Astrocyte (in vitro differentiated cells and primary cell): Measurements from ENCODE around the gene SLC12A4. TPM values are rescaled to one million over a fixed set of nuclear protein-coding genes. Genes with fewer than 3 reads are reported as not detected.

Experiments used
- DNase-seq: peaks from one replicate; pipeline ENCODE4 v3.0.0-alpha.2; 2010; ENCODE audit warnings: low read depth
- FAIRE-seq: peaks from 2 replicates; lab custom pipeline; 2011; peaks lifted over from hg19 to GRCh38; lab: Jason Lieb, UNC
- H2AFZ ChIP-seq: 2 replicates; pipeline ENCODE4 v1.6.0; 2012; ENCODE audit warnings: low read depth, low read length, inconsistent platforms
- H3K27ac ChIP-seq: 2 replicates; pipeline ENCODE4 v1.5.1; 2011; ENCODE audit warnings: low read depth, low read length, inconsistent platforms
- H3K27me3 ChIP-seq: 2 replicates; pipeline ENCODE4 v1.6.0; 2011; ENCODE audit warnings: low read length, inconsistent platforms; ENCODE audit not compliant: insufficient read depth
- H3K36me3 ChIP-seq: 2 replicates; pipeline ENCODE4 v1.5.1; 2011; ENCODE audit warnings: low read length, inconsistent platforms; ENCODE audit not compliant: insufficient read depth
- H3K4me1 ChIP-seq: 2 replicates; pipeline ENCODE4 v1.5.1; 2011; ENCODE audit warnings: low read length, inconsistent platforms; ENCODE audit not compliant: insufficient read depth
- H3K4me2 ChIP-seq: 2 replicates; pipeline ENCODE4 v1.6.0; 2012; ENCODE audit warnings: low read length, inconsistent platforms
- H3K4me3 ChIP-seq: 2 replicates; pipeline ENCODE4 v1.5.1; 2011; ENCODE audit warnings: low read depth, mild to moderate bottlenecking, low read length, inconsistent platforms; ENCODE audit not compliant: insufficient read depth
- H3K79me2 ChIP-seq: 2 replicates; pipeline ENCODE4 v1.6.0; 2012; ENCODE audit warnings: mild to moderate bottlenecking, low read length, inconsistent platforms; ENCODE audit not compliant: insufficient read depth
- H3K9ac ChIP-seq: 2 replicates; pipeline ENCODE4 v1.6.0; 2012; ENCODE audit warnings: mild to moderate bottlenecking, low read length, inconsistent platforms
- H3K9me3 ChIP-seq: 2 replicates; pipeline ENCODE4 v1.5.1; 2012; ENCODE audit warnings: low read depth, mild to moderate bottlenecking, low read length, inconsistent platforms; ENCODE audit not compliant: insufficient read depth
- H4K20me1 ChIP-seq: 2 replicates; pipeline ENCODE4 v1.6.0; 2012; ENCODE audit warnings: low read length, inconsistent platforms; ENCODE audit not compliant: insufficient read depth
- H3K27ac Mint-ChIP-seq: one replicate; pipeline ENCODE4 v1.8.0; 2021; ENCODE audit warnings: mild to moderate bottlenecking, mixed read lengths; ENCODE audit not compliant: unreplicated experiment
- H3K27me3 Mint-ChIP-seq: one replicate; pipeline ENCODE4 v1.8.0; 2021; ENCODE audit warnings: low read depth, mixed read lengths; ENCODE audit not compliant: unreplicated experiment
- H3K36me3 Mint-ChIP-seq: one replicate; pipeline ENCODE4 v1.8.0; 2021; ENCODE audit warnings: low read depth, mixed read lengths; ENCODE audit not compliant: unreplicated experiment
- H3K4me1 Mint-ChIP-seq: one replicate; pipeline ENCODE4 v1.8.0; 2021; ENCODE audit warnings: low read depth, mixed read lengths; ENCODE audit not compliant: unreplicated experiment
- H3K4me3 Mint-ChIP-seq: one replicate; pipeline ENCODE4 v1.8.0; 2021; ENCODE audit warnings: mild to moderate bottlenecking, moderate library complexity, mixed read lengths; ENCODE audit not compliant: unreplicated experiment
- H3K9me3 Mint-ChIP-seq: one replicate; pipeline ENCODE4 v1.8.0; 2021; ENCODE audit warnings: mild to moderate bottlenecking, mixed read lengths; ENCODE audit not compliant: unreplicated experiment
- CTCF ChIP-seq: IDR thresholded peaks from 2 replicates; pipeline ENCODE4 v1.5.1; 2011; ENCODE audit warnings: low read depth, mild to moderate bottlenecking, inconsistent platforms, low read length, moderate library complexity; ENCODE audit not compliant: insufficient read depth
- EZH2 ChIP-seq: IDR thresholded peaks from 2 replicates; pipeline ENCODE4 v1.6.1; 2012; ENCODE audit warnings: mild to moderate bottlenecking, low read length, inconsistent platforms; ENCODE audit not compliant: insufficient read depth
- total RNA-seq: library from RNA; stranded (reverse); gene quantifications from 2 replicates; pipeline ENCODE4 v1.2.1, GENCODE V29; 2021

The SLC12A4 gene
- total RNA-seq, 1 donor from 2014 or later: 118 TPM

GRCh38 chr16:67936124-67936879, 32.1 kb downstream of the SLC12A4 start, which contains the start of gene PSMB10:
Gene PSMB10, minus strand, starts transcription at chr16:67936850. Its CDS starts 101 bp downstream, at chr16:67936749.
- no peaks in the 10 kb centered on the region for H3K27me3 ChIP-seq
- H3K9me3 ChIP-seq: no peaks in the 10 kb centered on the region
- H3K4me2 ChIP-seq: peak within 1 kb of the TSS; percentile 94
- FAIRE-seq (no peak), DNase-seq (peak; percentile 52)
- peaks cover 11% of the 10 kb centered on the region for H3K36me3 Mint-ChIP-seq
- H4K20me1 ChIP-seq: peaks cover 21% of the 10 kb centered on the region
- peaks cover 15% of the 10 kb centered on the region for H3K4me1 Mint-ChIP-seq
- no peak for TF ChIP-seq CTCF
- no peak for TF ChIP-seq EZH2
- H3K4me1 ChIP-seq: peaks cover 22% of the 10 kb centered on the region
- peak within 1 kb of the TSS; percentile 93 for H3K9ac ChIP-seq
- H3K4me3 Mint-ChIP-seq: peak within 1 kb of the TSS; percentile 99
- peak within 1 kb of the TSS; percentile 87 for H3K4me3 ChIP-seq
- peak within 1 kb of the TSS; percentile 74 for H3K27ac ChIP-seq
- H3K27ac Mint-ChIP-seq: peak within 1 kb of the TSS; percentile 99
- H3K27me3 Mint-ChIP-seq: no peaks in the 10 kb centered on the region
- peaks cover 13% of the 10 kb centered on the region for H3K79me2 ChIP-seq
- peaks cover 17% of the 10 kb centered on the region for H3K36me3 ChIP-seq
- peak within 1 kb of the TSS; percentile 60 for H2AFZ ChIP-seq
- H3K9me3 Mint-ChIP-seq: no peaks in the 10 kb centered on the region

- Histone ChIP-seq H3K9ac (peak overlapping the region; percentile 93), H3K4me1 (peaks cover 22% of the 10 kb centered on the region), H3K4me3 (peak overlapping the region; percentile 87), H3K36me3 (peaks cover 10% of the 10 kb centered on the region), H3K79me2 (peaks cover 13% of the 10 kb centered on the region), H3K27ac (peak overlapping the region; percentile 74), H2AFZ (peak overlapping the region; percentile 64), H3K27me3 (no peaks in the 10 kb centered on the region), H3K9me3 (no peaks in the 10 kb centered on the region), H4K20me1 (peaks cover 17% of the 10 kb centered on the region), H3K4me2 (peak overlapping the region; percentile 94)
- FAIRE-seq (no peak), DNase-seq (peak; percentile 84)
- Mint-ChIP-seq H3K36me3 (peaks cover 13% of the 10 kb centered on the region), H3K4me3 (peak overlapping the region; percentile 99), H3K27ac (peak overlapping the region; percentile 99), H3K4me1 (peaks cover 15% of the 10 kb centered on the region), H3K27me3 (no peaks in the 10 kb centered on the region), H3K9me3 (no peaks in the 10 kb centered on the region)
- no peak for TF ChIP-seq CTCF
- no peak for TF ChIP-seq EZH2
These were observed 32.9 kb downstream of the SLC12A4 start for GRCh38 chr16:67935402-67936123.
